ENCODE results near the gene C1QTNF12. TPM values are rescaled to one million over a fixed set of nuclear protein-coding genes. Genes with fewer than 3 reads are reported as not detected.

C1QTNF12 gene
- total and polyA plus RNA-seq, 7 donors = 0.13 to 1.4 (median 0.86) TPM

Other genes with a start within 250 kb of the C1QTNF12 start
- 10 to 100 TPM in 3 of 4 donors, 1 to 10 TPM in 1; 7.2 to 21.8 (median 12.6) TPM for gene HES4, start 246.6 kb downstream of the C1QTNF12 start, total RNA-seq
- 10 to 100 TPM in 1 of 3 donors, 1 to 10 TPM in 2; 2.3 to 20.2 (median 5.4) TPM for gene HES4, start 246.6 kb downstream of the C1QTNF12 start, polyA plus RNA-seq
- 10 to 100 TPM in 1 of 4 donors, 1 to 10 TPM in 3; 2.9 to 12.4 (median 8.1) TPM for gene ISG15, start 233.2 kb downstream of the C1QTNF12 start, total RNA-seq
- gene ISG15, start 233.2 kb downstream of the C1QTNF12 start, polyA plus RNA-seq = 10 to 100 TPM; 13.3 to 22.1 (median 17.1) TPM
- 1 to 10 TPM; 3.4 to 5.4 (median 4.6) TPM for gene AGRN, start 226.6 kb downstream of the C1QTNF12 start, total RNA-seq
- 1 to 10 TPM; 1.3 to 3.0 (median 1.4) TPM for gene AGRN, start 226.6 kb downstream of the C1QTNF12 start, polyA plus RNA-seq
- not detected for gene RNF223, start 172.4 kb downstream of the C1QTNF12 start, total RNA-seq
- not detected for gene RNF223, start 172.4 kb downstream of the C1QTNF12 start, polyA plus RNA-seq
- 1 to 10 TPM; 1.5 to 3.5 (median 2.6) TPM for gene C1orf159, start 130.6 kb downstream of the C1QTNF12 start, total RNA-seq
- gene C1orf159, start 130.6 kb downstream of the C1QTNF12 start, polyA plus RNA-seq = 1 to 10 TPM; 4.1 to 6.7 (median 4.3) TPM
- gene TTLL10, start 72.8 kb downstream of the C1QTNF12 start, total RNA-seq = under 1 TPM in 1 of 4 donors, not detected in 3; 0.27 TPM
- under 1 TPM; 0.03 to 0.10 (median 0.10) TPM for gene TTLL10, start 72.8 kb downstream of the C1QTNF12 start, polyA plus RNA-seq
- gene TNFRSF18, start 40.1 kb downstream of the C1QTNF12 start, total RNA-seq = under 1 TPM in 1 of 4 donors, not detected in 3; 0.27 TPM
- gene TNFRSF18, start 40.1 kb downstream of the C1QTNF12 start, polyA plus RNA-seq = under 1 TPM; 0.04 to 0.76 (median 0.13) TPM
- 1 to 10 TPM; 1.4 to 4.6 (median 3.7) TPM for gene TNFRSF4, start 32.6 kb downstream of the C1QTNF12 start, total RNA-seq
- gene TNFRSF4, start 32.6 kb downstream of the C1QTNF12 start, polyA plus RNA-seq = 1 to 10 TPM; 1.7 to 3.8 (median 2.6) TPM
- gene SDF4, start 14.7 kb downstream of the C1QTNF12 start, total RNA-seq = 100 to 1,000 TPM in 1 of 4 donors, 10 to 100 TPM in 3; 70.6 to 109 (median 82.5) TPM
- gene SDF4, start 14.7 kb downstream of the C1QTNF12 start, polyA plus RNA-seq = 100 to 1,000 TPM in 2 of 3 donors, 10 to 100 TPM in 1; 67.5 to 129 (median 108) TPM
- 10 to 100 TPM in 3 of 4 donors, 1 to 10 TPM in 1; 8.9 to 13.7 (median 11.1) TPM for gene B3GALT6, start 14.5 kb downstream of the C1QTNF12 start, total RNA-seq
- 10 to 100 TPM in 2 of 3 donors, 1 to 10 TPM in 1; 7.7 to 30.3 (median 15.6) TPM for gene B3GALT6, start 14.5 kb downstream of the C1QTNF12 start, polyA plus RNA-seq
- gene UBE2J2, start 27.1 kb upstream of the C1QTNF12 start, total RNA-seq = 10 to 100 TPM; 36.8 to 48.1 (median 42.4) TPM
- 10 to 100 TPM; 44.9 to 80.9 (median 62.3) TPM for gene UBE2J2, start 27.1 kb upstream of the C1QTNF12 start, polyA plus RNA-seq
- 1 to 10 TPM; 1.4 to 3.5 (median 1.4) TPM for gene SCNN1D, start 33.7 kb upstream of the C1QTNF12 start, total RNA-seq
- gene SCNN1D, start 33.7 kb upstream of the C1QTNF12 start, polyA plus RNA-seq = 1 to 10 TPM in 2 of 3 donors, under 1 TPM in 1; 0.48 to 2.0 (median 1.6) TPM
- gene ACAP3, start 61.2 kb upstream of the C1QTNF12 start, total RNA-seq = 10 to 100 TPM; 20.8 to 32.0 (median 26.3) TPM
- 10 to 100 TPM; 14.7 to 23.7 (median 15.5) TPM for gene ACAP3, start 61.2 kb upstream of the C1QTNF12 start, polyA plus RNA-seq
- gene PUSL1, start 61.9 kb upstream of the C1QTNF12 start, total RNA-seq = 1 to 10 TPM; 3.7 to 7.3 (median 5.8) TPM
- 1 to 10 TPM; 7.9 to 9.1 (median 9.0) TPM for gene PUSL1, start 61.9 kb upstream of the C1QTNF12 start, polyA plus RNA-seq
- gene INTS11, start 77.9 kb upstream of the C1QTNF12 start, total RNA-seq = 10 to 100 TPM; 55.6 to 80.8 (median 64.0) TPM
- 10 to 100 TPM; 71.2 to 72.7 (median 71.8) TPM for gene INTS11, start 77.9 kb upstream of the C1QTNF12 start, polyA plus RNA-seq
- gene CPTP, start 78.1 kb upstream of the C1QTNF12 start, total RNA-seq = 10 to 100 TPM; 18.2 to 39.5 (median 23.8) TPM
- 10 to 100 TPM; 31.3 to 38.1 (median 33.4) TPM for gene CPTP, start 78.1 kb upstream of the C1QTNF12 start, polyA plus RNA-seq
- under 1 TPM in 3 of 4 donors, not detected in 1; 0.06 to 0.10 (median 0.06) TPM for gene TAS1R3, start 84.6 kb upstream of the C1QTNF12 start, total RNA-seq
- gene TAS1R3, start 84.6 kb upstream of the C1QTNF12 start, polyA plus RNA-seq = under 1 TPM; 0.08 to 0.25 (median 0.18) TPM
- 100 to 1,000 TPM; 162 to 215 (median 210) TPM for gene DVL1, start 102.7 kb upstream of the C1QTNF12 start, total RNA-seq
- 100 to 1,000 TPM; 183 to 209 (median 206) TPM for gene DVL1, start 102.7 kb upstream of the C1QTNF12 start, polyA plus RNA-seq
- gene MXRA8, start 111.8 kb upstream of the C1QTNF12 start, total RNA-seq = 10 to 100 TPM in 3 of 4 donors, 1 to 10 TPM in 1; 7.2 to 24.3 (median 13.5) TPM
- 10 to 100 TPM in 2 of 3 donors, 1 to 10 TPM in 1; 9.8 to 16.9 (median 10.1) TPM for gene MXRA8, start 111.8 kb upstream of the C1QTNF12 start, polyA plus RNA-seq
- 100 to 1,000 TPM; 180 to 194 (median 183) TPM for gene AURKAIP1, start 128.5 kb upstream of the C1QTNF12 start, total RNA-seq
- 100 to 1,000 TPM; 306 to 534 (median 341) TPM for gene AURKAIP1, start 128.5 kb upstream of the C1QTNF12 start, polyA plus RNA-seq
- 10 to 100 TPM; 40.2 to 71.8 (median 46.1) TPM for gene CCNL2, start 152.6 kb upstream of the C1QTNF12 start, total RNA-seq
- gene CCNL2, start 152.6 kb upstream of the C1QTNF12 start, polyA plus RNA-seq = 10 to 100 TPM; 50.1 to 59.3 (median 54.7) TPM
- 100 to 1,000 TPM; 114 to 159 (median 143) TPM for gene MRPL20, start 160.6 kb upstream of the C1QTNF12 start, total RNA-seq
- 100 to 1,000 TPM; 211 to 308 (median 255) TPM for gene MRPL20, start 160.6 kb upstream of the C1QTNF12 start, polyA plus RNA-seq
- gene ANKRD65, start 174.6 kb upstream of the C1QTNF12 start, total RNA-seq = 1 to 10 TPM in 3 of 4 donors, under 1 TPM in 1; 0.77 to 5.4 (median 3.0) TPM
- 1 to 10 TPM; 1.1 to 2.9 (median 1.6) TPM for gene ANKRD65, start 174.6 kb upstream of the C1QTNF12 start, polyA plus RNA-seq
- gene VWA1, start 189.0 kb upstream of the C1QTNF12 start, total RNA-seq = 10 to 100 TPM in 3 of 4 donors, 1 to 10 TPM in 1; 4.5 to 25.3 (median 13.8) TPM
- 1 to 10 TPM; 1.4 to 7.8 (median 4.1) TPM for gene VWA1, start 189.0 kb upstream of the C1QTNF12 start, polyA plus RNA-seq
- under 1 TPM; 0.47 to 0.99 (median 0.61) TPM for gene ATAD3C, start 203.0 kb upstream of the C1QTNF12 start, total RNA-seq
- under 1 TPM; 0.12 to 0.61 (median 0.13) TPM for gene ATAD3C, start 203.0 kb upstream of the C1QTNF12 start, polyA plus RNA-seq
- 10 to 100 TPM in 1 of 4 donors, 1 to 10 TPM in 3; 4.6 to 11.8 (median 9.0) TPM for gene ATAD3B, start 225.0 kb upstream of the C1QTNF12 start, total RNA-seq
- gene ATAD3B, start 225.0 kb upstream of the C1QTNF12 start, polyA plus RNA-seq = 10 to 100 TPM in 2 of 3 donors, 1 to 10 TPM in 1; 9.6 to 19.4 (median 12.3) TPM